HG02763 (cell line): ENCODE measurements around the gene GLIS1.

ENCODE experiments used
- ATAC-seq: cut with Tn5 transposase; IDR thresholded peaks from one replicate; pipeline ENCODE4 v1.9.1; 2021; ENCODE audit warnings: mild to moderate bottlenecking, moderate library complexity; ENCODE audit not compliant: unreplicated experiment

Gene GLIS1

DNA sequence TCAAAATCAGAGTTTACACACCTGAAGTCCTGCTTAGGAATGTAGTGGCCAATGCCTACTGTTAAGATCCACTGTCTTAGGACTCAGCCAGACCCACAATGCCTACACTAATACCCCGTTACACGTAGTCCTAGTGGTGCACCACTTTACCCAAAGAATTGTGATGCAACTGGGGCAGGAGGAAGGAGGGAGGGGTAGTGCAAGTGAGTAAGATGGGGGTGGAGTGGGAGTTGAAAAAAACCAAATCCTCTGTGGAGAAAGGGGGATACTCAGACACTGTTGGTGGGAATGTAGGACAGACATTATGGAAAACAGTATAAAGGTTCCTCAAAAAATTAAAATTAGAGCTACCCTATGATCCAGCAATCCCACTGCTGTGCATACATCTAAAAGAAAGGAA is 19.5 kb downstream of the GLIS1 start:
- ATAC-seq, result no peak

- ATAC-seq, result no peak
Observed at GRCh38 chr1:53718443-53718842, 20.5 kb downstream of the GLIS1 start.

GRCh38 chr1:53717025-53717804 is 21.7 kb downstream of the GLIS1 start:
- no peak for ATAC-seq

GRCh38 chr1:53716150-53716549 is 22.8 kb downstream of the GLIS1 start:
- no peak for ATAC-seq

GRCh38 chr1:53715478-53715877 is 23.5 kb downstream of the GLIS1 start:
- no peak for ATAC-seq

GRCh38 chr1:53712276-53712675 is 26.7 kb downstream of the GLIS1 start:
- ATAC-seq, result no peak

- ATAC-seq, result no peak
Observed at GRCh38 chr1:53710584-53710983, 28.4 kb downstream of the GLIS1 start.

- ATAC-seq, result no peak
Observed at GRCh38 chr1:53708687-53709086, 30.3 kb downstream of the GLIS1 start.

GRCh38 chr1:53706356-53706755 is 32.6 kb downstream of the GLIS1 start:
- ATAC-seq, result no peak

DNA sequence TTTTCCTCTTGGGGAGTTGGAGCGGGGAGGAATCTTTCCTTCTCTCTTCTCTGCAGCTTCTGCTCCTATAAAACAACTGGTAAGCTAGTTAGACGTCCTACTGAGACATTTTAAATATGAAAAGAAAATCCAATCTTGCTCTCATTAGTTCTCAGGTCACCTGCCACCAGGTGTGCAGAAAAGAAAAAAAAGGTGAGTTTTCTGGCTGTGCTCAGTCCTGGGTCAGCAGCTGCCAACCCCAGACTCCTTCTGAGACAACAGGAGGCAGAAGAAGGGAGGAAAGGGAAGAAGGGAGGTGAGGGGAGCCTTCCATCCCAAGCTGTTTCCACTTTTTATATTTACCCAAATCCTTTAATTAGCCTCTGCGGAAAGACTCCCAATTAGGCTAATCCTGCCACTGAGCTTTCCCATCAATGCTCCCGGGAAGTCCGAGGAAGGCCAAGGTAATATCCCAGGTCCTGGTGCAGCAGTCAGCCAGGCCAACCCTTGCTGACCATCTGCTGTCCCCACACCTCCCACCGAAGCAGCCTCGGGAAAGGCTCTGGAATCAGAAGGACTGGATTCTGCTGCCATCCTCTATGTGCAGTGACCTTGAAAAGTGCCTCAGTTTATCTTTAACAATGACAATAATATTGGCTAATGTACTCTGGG is 33.4 kb downstream of the GLIS1 start:
- no peak for ATAC-seq

GRCh38 chr1:53704804-53705445 is 34.0 kb downstream of the GLIS1 start:
- no peak for ATAC-seq

- ATAC-seq, result no peak
Observed at GRCh38 chr1:53704304-53704703, 34.7 kb downstream of the GLIS1 start.

GRCh38 chr1:53703174-53703573 is 35.8 kb downstream of the GLIS1 start:
- no peak for ATAC-seq

GRCh38 chr1:53702341-53702740 is 36.6 kb downstream of the GLIS1 start:
- ATAC-seq, result no peak

GRCh38 chr1:53700776-53701175 is 38.2 kb downstream of the GLIS1 start:
- ATAC-seq, result no peak

DNA sequence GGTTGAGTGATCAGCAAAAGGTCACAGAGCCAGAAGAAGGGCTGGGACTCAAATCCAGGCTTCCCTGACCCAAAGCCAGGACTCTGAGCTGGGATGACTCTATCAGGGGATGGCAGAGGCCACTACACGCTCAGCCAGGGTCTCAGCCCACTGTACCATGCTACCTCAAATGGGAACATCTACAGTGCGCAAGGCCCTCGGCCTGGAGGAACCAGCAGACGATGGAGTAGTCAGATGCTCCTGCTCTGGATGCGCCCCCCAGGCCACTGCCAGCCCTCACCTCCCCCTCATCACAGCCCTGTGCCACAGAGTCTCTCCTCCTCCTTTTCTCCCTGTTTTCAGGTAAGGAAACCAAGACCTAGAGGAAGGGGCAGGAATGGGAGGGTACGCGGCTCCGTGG is 39.0 kb downstream of the GLIS1 start:
- no peak for ATAC-seq

- no peak for ATAC-seq
Observed at GRCh38 chr1:53698384-53698980, 40.5 kb downstream of the GLIS1 start.

DNA sequence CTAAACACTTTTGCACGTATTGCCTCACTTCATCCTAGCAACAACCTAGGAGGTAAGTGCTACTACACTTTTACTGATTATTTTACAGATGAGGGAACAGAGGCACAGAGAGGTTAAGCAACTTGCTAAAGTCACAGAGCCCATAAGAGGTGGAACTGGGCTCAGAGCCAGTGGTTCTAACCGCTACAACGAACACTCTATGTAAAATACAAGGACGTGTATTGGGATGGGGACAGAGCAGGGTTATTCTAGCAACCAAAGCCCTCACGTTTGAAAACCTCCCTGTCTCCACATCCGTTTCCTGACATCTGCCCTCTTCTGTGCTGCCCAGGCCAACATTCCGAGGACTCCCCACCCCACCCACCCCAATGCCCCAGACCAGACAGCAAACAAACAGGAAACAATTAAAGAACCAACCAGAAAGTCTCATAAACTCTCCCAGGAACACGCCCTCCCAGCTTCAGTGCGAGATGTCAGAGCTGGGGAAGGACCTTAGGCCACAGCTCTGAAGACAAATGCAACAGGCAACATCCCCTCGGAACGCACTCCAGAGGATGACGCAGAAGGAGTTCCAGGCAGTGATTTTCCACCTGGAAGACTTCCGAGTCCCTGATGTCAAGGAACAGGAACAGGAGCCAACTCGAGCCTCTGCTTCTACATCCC is 41.1 kb downstream of the GLIS1 start:
- ATAC-seq, result no peak

DNA sequence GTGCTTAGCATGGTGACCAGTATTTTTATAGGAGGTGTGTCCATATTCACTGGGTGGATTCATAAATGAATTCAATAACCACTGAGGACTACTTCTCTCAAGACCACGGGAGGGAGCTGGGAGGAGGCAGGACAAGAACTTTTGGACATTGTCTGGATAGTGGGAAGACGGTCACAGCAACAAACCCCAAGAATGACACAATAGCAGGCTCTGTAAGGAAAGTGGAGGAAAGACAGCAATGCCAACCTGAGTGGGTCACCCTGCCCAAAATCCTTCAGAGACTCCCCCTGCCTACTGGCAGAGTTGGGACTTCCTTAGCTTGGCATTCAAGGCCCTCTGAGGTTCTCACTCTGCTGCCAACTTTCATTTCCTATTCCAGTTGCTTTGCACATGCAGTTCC is 42.0 kb downstream of the GLIS1 start:
- ATAC-seq, result no peak

GRCh38 chr1:53696571-53696970 is 42.4 kb downstream of the GLIS1 start:
- no peak for ATAC-seq

DNA sequence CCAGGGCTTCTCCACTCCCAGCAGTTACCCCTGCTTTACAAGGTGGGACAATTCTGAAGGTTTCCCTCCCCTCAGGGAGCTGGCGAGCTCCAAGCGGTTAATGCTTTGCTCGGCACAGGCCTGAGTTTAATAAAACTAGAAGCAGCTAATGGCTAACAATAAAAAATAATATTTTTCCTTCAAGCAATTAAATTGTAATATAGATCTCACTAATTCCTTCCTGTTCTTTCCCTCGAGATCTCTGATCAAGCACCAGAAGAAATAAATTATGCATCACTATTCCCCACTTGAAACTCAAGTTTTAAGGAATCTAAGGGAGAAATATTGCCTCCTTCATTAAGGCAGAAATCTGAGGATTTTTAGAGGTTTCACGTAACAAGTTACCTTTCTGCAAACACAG is 42.9 kb downstream of the GLIS1 start:
- ATAC-seq, result no peak
